HCT116 (cell line): ENCODE data around the gene GRIK4. TPM values are rescaled to one million over a fixed set of nuclear protein-coding genes. Genes with fewer than 3 reads are reported as not detected.

Source experiments
- ATAC-seq: fragments of 200-7000 bp; cut with Tn5 transposase; 2 replicates; pipeline ENCODE4 v1.9.1; 2020; ENCODE audit warnings: mild to moderate bottlenecking, moderate library complexity
- BruUV-seq: library from RNA; stranded (reverse); fragments of 400-500 nt; replicated peaks from 2 replicates; lab custom pipeline; 2021; lab: Mats Ljungman, UMichigan
- CTCF ChIA-PET: fragments of 300-600 bp; sonication (Branson Sonifier 250); formaldehyde crosslinking; loops from one replicate; lab custom pipeline; 2021; ENCODE audit warnings: antibody characterized with exemption; lab: Charles Lee
- POLR2A ChIA-PET: fragments of 300-600, 350-600 bp; sonication (Branson Sonifier 250); formaldehyde crosslinking; loops from one replicate; lab custom pipeline; 2021; ENCODE audit warnings: antibody characterized with exemption; lab: Charles Lee
- RAD21 ChIA-PET, 2 experiments: fragments of 300-600 bp; sonication (Branson Sonifier 250); formaldehyde crosslinking; loops; one replicate each; lab custom pipeline; 2023; ENCODE audit warnings: low total read pairs in 2 of 2; ENCODE audit not compliant: uncharacterized antibody in 2 of 2, unreplicated experiment in 2 of 2, low non-redundant PET in 1 of 2; lab: Charles Lee
- DNase-seq: peaks from one replicate; pipeline ENCODE4 v3.0.0-alpha.2; 2010; ENCODE audit warnings: low read depth, low spot score
- H2AFZ ChIP-seq: fragments of 200-600 bp; shearing (Covaris generic), sonication (generic); 2 replicates; pipeline ENCODE4 v1.6.1; 2017; ENCODE audit warnings: low read depth, mixed run types, mixed read lengths, antibody characterized with exemption, low read length; ENCODE audit not compliant: poor library complexity, severe bottlenecking
- H3K27ac ChIP-seq: 2 replicates; pipeline ENCODE4 v1.5.1; 2012; ENCODE audit warnings: low read depth, low read length
- H3K27me3 ChIP-seq: fragments of 200-600 bp; sonication (generic); 2 replicates; pipeline ENCODE4 v1.6.1; 2016; ENCODE audit warnings: mixed run types, low read length, mixed read lengths; ENCODE audit not compliant: insufficient read depth
- H3K36me3 ChIP-seq, 2 experiments: fragments of 200-500 bp in 1 of 2; fragments of 200-600 bp in 1 of 2; sonication (Bioruptor generic) in 1 of 2; sonication (generic) in 1 of 2; 2 replicates each; pipeline versions ENCODE4 v1.5.1 to v1.6.1; 2014 to 2016; ENCODE audit warnings: low read length in 2 of 2, inconsistent platforms in 1 of 2, mixed read lengths in 1 of 2, mixed run types in 1 of 2; ENCODE audit not compliant: insufficient read depth in 2 of 2, control insufficient read depth in 1 of 2
- H3K4me1 ChIP-seq, 2 experiments: fragments of 200-600 bp in 1 of 2; sonication (generic) in 1 of 2; 2 replicates each; pipeline versions ENCODE4 v1.5.1 to v1.6.1; 2012 to 2017; ENCODE audit warnings: low read length in 2 of 2, inconsistent platforms in 1 of 2, mild to moderate bottlenecking in 1 of 2, mixed read lengths in 1 of 2, mixed run types in 1 of 2, moderate library complexity in 1 of 2; ENCODE audit not compliant: insufficient read depth in 2 of 2, control insufficient read depth in 1 of 2
- H3K4me2 ChIP-seq: fragments of 200-600 bp; sonication (generic); 2 replicates; pipeline ENCODE4 v1.6.1; 2017; ENCODE audit warnings: mixed run types, low read length, mixed read lengths
- H3K4me3 ChIP-seq, 2 experiments: fragments of 200-600 bp in 1 of 2; sonication (generic) in 1 of 2; replicated peaks in 1 of 2; 2 replicates each; pipeline ENCODE4 v1.5.1; 2011 to 2016; ENCODE audit warnings: low read length in 2 of 2, control low read depth in 1 of 2, low read depth in 1 of 2, mild to moderate bottlenecking in 1 of 2, mixed read lengths in 1 of 2, mixed run types in 1 of 2
- H3K79me2 ChIP-seq: fragments of 200-600 bp; sonication (generic); 2 replicates; pipeline ENCODE4 v1.6.1; 2017; ENCODE audit warnings: mild to moderate bottlenecking, mixed run types, low read length, moderate library complexity, mixed read lengths; ENCODE audit not compliant: insufficient read depth
- H3K9ac ChIP-seq: fragments of 200-600 bp; sonication (generic); 2 replicates; pipeline ENCODE4 v1.6.1; 2016; ENCODE audit warnings: low read length, mixed read lengths
- H3K9me2 ChIP-seq: fragments of 200-600 bp; sonication (generic), shearing (Covaris generic); 2 replicates; pipeline ENCODE4 v1.6.1; 2017; ENCODE audit warnings: mixed run types, mild to moderate bottlenecking, moderate library complexity; ENCODE audit not compliant: insufficient read depth
- H3K9me3 ChIP-seq, 2 experiments: fragments of 200-500 bp in 1 of 2; fragments of 200-600 bp in 1 of 2; sonication (Bioruptor generic) in 1 of 2; sonication (generic) in 1 of 2; 2 replicates each; pipeline ENCODE4 v1.6.1; 2014 to 2017; ENCODE audit warnings: low read length in 2 of 2, mixed read lengths in 2 of 2, inconsistent platforms in 1 of 2, low read depth in 1 of 2, mild to moderate bottlenecking in 1 of 2, mixed run types in 1 of 2, moderate library complexity in 1 of 2; ENCODE audit not compliant: control insufficient read depth in 1 of 2, insufficient read depth in 1 of 2
- H4K20me1 ChIP-seq: fragments of 200-600 bp; sonication (generic), shearing (Covaris generic); 2 replicates; pipeline ENCODE4 v1.6.1; 2017; ENCODE audit warnings: mixed run types, mild to moderate bottlenecking, moderate library complexity; ENCODE audit not compliant: insufficient read depth
- CBX3 ChIP-seq: IDR thresholded peaks from 2 replicates; pipeline ENCODE4 v1.6.1; 2012; ENCODE audit warnings: low read depth
- CTCF ChIP-seq, 3 experiments: fragments of 200-600 bp in 1 of 3; sonication (generic) in 1 of 3; IDR thresholded peaks in 2 of 3; conservative IDR thresholded peaks in 1 of 3; 2 replicates each; pipeline ENCODE4 v1.5.1; 2012 to 2017; ENCODE audit warnings: low read depth in 2 of 3, low read length in 2 of 3, antibody characterized with exemption in 1 of 3, borderline replicate concordance in 1 of 3, control low read depth in 1 of 3, mild to moderate bottlenecking in 1 of 3, mixed read lengths in 1 of 3, mixed run types in 1 of 3, moderate library complexity in 1 of 3; ENCODE audit not compliant: insufficient read depth in 1 of 3
- EZH2 ChIP-seq: fragments of 200-600 bp; sonication (generic); IDR thresholded peaks from 2 replicates; pipeline ENCODE4 v1.6.1; 2017; ENCODE audit warnings: antibody characterized with exemption, mixed run types
- FOSL1 ChIP-seq: IDR thresholded peaks from 2 replicates; pipeline ENCODE4 v1.6.1; 2012; ENCODE audit warnings: low read depth
- POLR2A ChIP-seq: IDR thresholded peaks from 2 replicates; pipeline ENCODE4 v1.7.0; 2011; ENCODE audit warnings: borderline replicate concordance; ENCODE audit not compliant: insufficient read depth, insufficient read length; ENCODE audit errors: extremely low read depth
- REST ChIP-seq: IDR thresholded peaks from 2 replicates; pipeline ENCODE4 v1.6.1; 2012; ENCODE audit warnings: low read depth
- SRF ChIP-seq: IDR thresholded peaks from 2 replicates; pipeline ENCODE4 v1.6.1; 2012; ENCODE audit warnings: low read depth
- TCF7L2 ChIP-seq: IDR thresholded peaks from 2 replicates; pipeline ENCODE4 v1.7.0; 2011; ENCODE audit warnings: borderline replicate concordance, inconsistent platforms; ENCODE audit not compliant: insufficient read depth, insufficient read length; ENCODE audit errors: extremely low read depth
- YY1 ChIP-seq: IDR thresholded peaks from 2 replicates; pipeline ENCODE4 v1.6.1; 2011; ENCODE audit warnings: low read length, low read depth, moderate library complexity, mild to moderate bottlenecking; ENCODE audit not compliant: insufficient replicate concordance; ENCODE audit errors: extremely low read depth
- intact Hi-C: fragments of 100-400 bp; cut with micrococcal nuclease; formaldehyde crosslinking; loops from 2 replicates; pipeline ENCODE4 v1.10.0; 2022
- total RNA-seq: library from RNA; stranded (reverse); gene quantifications from one replicate; pipeline ENCODE4 v1.2.1, GENCODE V29; 2021; ENCODE audit not compliant: unreplicated experiment

The GRIK4 gene
- total RNA-seq, 1 experiment from 2014 or later, result 0.52 TPM

GRCh38 chr11:120798854-120799253 lies 287.3 kb downstream of the GRIK4 start:
- ATAC-seq, result no peak
- no peak overlapping the region for H3K27ac ChIP-seq
- ChIA-PET RAD21 (no interaction called here), CTCF (no interaction called here), POLR2A (no interaction called here)
- TF ChIP-seq REST, result no peak
- no peak for TF ChIP-seq YY1
- no peak for TF ChIP-seq SRF
- peak; percentile 57 for TF ChIP-seq TCF7L2
- no peak for TF ChIP-seq POLR2A
- no peak for TF ChIP-seq CBX3
- TF ChIP-seq FOSL1, result no peak
- no peak for TF ChIP-seq CTCF (IDR thresholded peaks at IDR 0.05 in 2 of 3, conservative IDR thresholded peaks at IDR 0.05 in 1 of 3; ENCODE audit: borderline replicate concordance in 1 of 3, insufficient read depth in 1 of 3, low read depth in 2 of 3, low read length in 2 of 3)
- no peak for TF ChIP-seq EZH2
- DNase-seq, result no peak
- H3K9ac ChIP-seq, result no peak overlapping the region
- H2AFZ ChIP-seq, result no peak overlapping the region
- no peaks in the 10 kb centered on the region for H3K36me3 ChIP-seq
- intact Hi-C loops, result no loop called here
- no TSS peak for BruUV-seq
- no peaks in the 10 kb centered on the region for H4K20me1 ChIP-seq
- no peaks in the 10 kb centered on the region for H3K79me2 ChIP-seq
- H3K27me3 ChIP-seq, result peaks cover 11% of the 10 kb centered on the region
- H3K4me2 ChIP-seq, result no peak overlapping the region
- no peaks in the 10 kb centered on the region for H3K9me3 ChIP-seq
- peaks cover 9 to 12% of the 10 kb centered on the region in 2 experiments; a peak in 3 of 4 replicates for H3K4me1 ChIP-seq
- H3K9me2 ChIP-seq, result no peaks in the 10 kb centered on the region
- H3K4me3 ChIP-seq, result no peak overlapping the region
